ENCODE data around the gene PALLD. TPM values are rescaled to one million over a fixed set of nuclear protein-coding genes. Genes with fewer than 3 reads are reported as not detected.

Gene PALLD
- total and polyA plus RNA-seq, 2 donors (not counting 3 experiments of a cell fraction or from before 2014, with no cell fraction given) = 13.4 to 48.2 TPM

- intact Hi-C loops (cut with micrococcal nuclease) (no loop called here), dilution Hi-C loops (cut with MboI; ENCODE audit: extremely low pct_ligation_motif_present, low sequenced_read_pairs) (no loop called here)
- H3K79me2 ChIP-seq (ENCODE audit: control insufficient read depth, insufficient read depth, low read length) = no peaks in the 10 kb centered on the region
- H3K36me3 ChIP-seq (ENCODE audit: control insufficient read depth in 2 of 2, extremely low read depth in 1 of 2, insufficient read depth in 2 of 2, low read length in 2 of 2) = no peaks in the 10 kb centered on the region
- H3K9ac ChIP-seq (replicated peaks; ENCODE audit: extremely low read depth, insufficient read depth, low read length) = no peak overlapping the region
- H3K4me3 ChIP-seq (replicated peaks in 1 of 3; ENCODE audit: insufficient read depth in 1 of 3, low read depth in 1 of 3, low read length in 3 of 3) = no peak overlapping the region
- no peaks in the 10 kb centered on the region for H4K20me1 ChIP-seq (replicated peaks; ENCODE audit: control insufficient read depth, extremely low read depth, insufficient read depth, low read length)
- FAIRE-seq = no peak
- no peak for TF ChIP-seq MYC (IDR thresholded peaks at IDR 0.05; ENCODE audit: low read depth, low read length)
- no peak for TF ChIP-seq CTCF (IDR thresholded peaks at IDR 0.05; ENCODE audit: extremely low read depth in 1 of 2, insufficient read depth in 1 of 2, low read depth in 1 of 2, low read length in 2 of 2)
- TF ChIP-seq MAX (IDR thresholded peaks at IDR 0.05; ENCODE audit: insufficient read depth, insufficient read length) = no peak
- no peak for TF ChIP-seq EZH2 (IDR thresholded peaks at IDR 0.05; ENCODE audit: borderline replicate concordance, low read depth, low read length, severe bottlenecking)
- no peak for TF ChIP-seq JUN (IDR thresholded peaks at IDR 0.05; ENCODE audit: borderline replicate concordance, insufficient read depth, insufficient read length, low read depth)
- TF ChIP-seq POLR2A (IDR thresholded peaks at IDR 0.05; ENCODE audit: low read depth, low read length) = no peak
- no peak for TF ChIP-seq GATA2 (IDR thresholded peaks at IDR 0.05; ENCODE audit: insufficient read depth, insufficient read length, low read depth, low read length)
- no peak for TF ChIP-seq FOS (IDR thresholded peaks at IDR 0.05; ENCODE audit: borderline replicate concordance, insufficient read depth, low read length)
- no peak for TF ChIP-seq POLR2AphosphoS5 (IDR thresholded peaks at IDR 0.05; ENCODE audit: insufficient read depth, low read depth, low read length)
- H3K4me2 ChIP-seq (ENCODE audit: insufficient read depth, low read length) = no peak overlapping the region
- no TSS peak for BruUV-seq (replicated peaks)
- H3K9me3 ChIP-seq (replicated peaks; ENCODE audit: control insufficient read depth, insufficient read depth, low read length) = no peaks in the 10 kb centered on the region
- H3K27me3 ChIP-seq (ENCODE audit: control insufficient read depth in 2 of 2, insufficient read depth in 2 of 2, low read length in 2 of 2) = no peaks in the 10 kb centered on the region
- H3K27ac ChIP-seq (ENCODE audit: insufficient read depth, low read depth, low read length) = no peak overlapping the region
- CTCF ChIA-PET = interaction anchor here (1.4 kb wide), 1 partner anchor 75 kb away, joined by 3 read pairs; no protein-coding TSS in a partner anchor
- no peaks in the 10 kb centered on the region for H3K9me1 ChIP-seq (replicated peaks; ENCODE audit: control insufficient read depth, extremely low read depth, insufficient read depth, low read length)
- POLR2A ChIA-PET = no interaction called here
- H3K4me1 ChIP-seq (ENCODE audit: control insufficient read depth, extremely low read depth, insufficient read depth, low read length) = no peaks in the 10 kb centered on the region
- no peak for DNase-seq (ENCODE audit: low read depth, low spot score)
- no peak overlapping the region for H2AFZ ChIP-seq (ENCODE audit: low read depth, low read length)
Measured at GRCh38 chr4:168784786-168785461, 288.1 kb downstream of the PALLD start.

All from endothelial cell of umbilical vein (primary cell).